ENCODE results near the gene VWA7. TPM values are rescaled to one million over a fixed set of nuclear protein-coding genes. Genes with fewer than 3 reads are reported as not detected.

VWA7 gene
- total RNA-seq, 1 donor from 2014 or later: 1.0 TPM

DNA sequence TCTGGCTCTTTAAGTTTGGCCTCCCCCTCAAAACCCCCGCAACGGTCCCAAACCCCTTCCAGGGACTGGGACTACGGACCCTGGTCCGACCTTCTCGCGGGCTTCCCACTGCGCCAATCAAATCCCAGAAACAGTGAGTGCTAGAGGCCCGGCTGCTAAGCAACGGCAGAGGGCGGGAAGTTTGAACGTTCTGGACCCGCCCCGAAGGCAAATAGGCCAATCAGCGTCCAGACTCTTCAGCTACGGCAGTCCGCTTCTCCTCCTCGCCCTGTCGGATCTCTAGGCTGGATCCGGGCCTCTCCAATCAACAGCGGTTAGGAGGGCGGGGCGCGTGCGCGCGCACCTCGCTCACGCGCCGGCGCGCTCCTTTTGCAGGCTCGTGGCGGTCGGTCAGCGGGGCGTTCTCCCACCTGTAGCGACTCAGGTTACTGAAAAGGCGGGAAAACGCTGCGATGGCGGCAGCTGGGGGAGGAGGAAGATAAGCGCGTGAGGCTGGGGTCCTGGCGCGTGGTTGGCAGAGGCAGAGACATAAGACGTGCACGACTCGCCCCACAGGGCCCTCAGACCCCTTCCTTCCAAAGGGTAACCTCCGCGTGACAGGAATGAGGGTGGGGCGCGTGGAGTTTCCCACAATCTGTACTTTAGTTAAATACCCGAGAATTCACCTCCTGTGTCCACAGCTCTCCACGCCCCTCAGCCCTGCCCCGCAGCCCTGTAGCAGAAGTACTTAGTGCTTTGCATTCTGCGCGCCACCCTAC, 37.3 kb downstream of the VWA7 start, which contains the start of gene MSH5:
Gene MSH5, plus strand, starts transcription at position 367 of the 758 bp plus-strand sequence. CDS start 462 bp downstream, outside the sequence.
- Histone ChIP-seq H3K27ac (ENCODE audit: low read depth, low read length) (peak within 1 kb of the TSS; percentile 47), H3K27me3 (ENCODE audit: control insufficient read depth in 3 of 3, insufficient read depth in 3 of 3, low read length in 3 of 3) (peaks cover 0 to 14% (median 0%) of the 10 kb centered on the region in 3 donors), H3K9ac (ENCODE audit: low read depth in 1 of 3, low read length in 3 of 3) (peak within 1 kb of the TSS; percentile 72 to 82 (median 74)), H3K4me1 (ENCODE audit: control insufficient read depth in 3 of 3, insufficient read depth in 3 of 3, low read length in 3 of 3) (peaks cover 22 to 39% (median 31%) of the 10 kb centered on the region in 3 donors), H3K4me3 (ENCODE audit: low read length in 3 of 3) (peak within 1 kb of the TSS; percentile 88 to 94 (median 93)), H3K36me3 (ENCODE audit: control insufficient read depth in 3 of 3, insufficient read depth in 3 of 3, low read length in 3 of 3) (peaks cover 0 to 3% (median 0%) of the 10 kb centered on the region in 3 donors), H3K9me3 (ENCODE audit: control insufficient read depth in 3 of 3, low read length in 3 of 3) (no peaks in the 10 kb centered on the region)

DNA sequence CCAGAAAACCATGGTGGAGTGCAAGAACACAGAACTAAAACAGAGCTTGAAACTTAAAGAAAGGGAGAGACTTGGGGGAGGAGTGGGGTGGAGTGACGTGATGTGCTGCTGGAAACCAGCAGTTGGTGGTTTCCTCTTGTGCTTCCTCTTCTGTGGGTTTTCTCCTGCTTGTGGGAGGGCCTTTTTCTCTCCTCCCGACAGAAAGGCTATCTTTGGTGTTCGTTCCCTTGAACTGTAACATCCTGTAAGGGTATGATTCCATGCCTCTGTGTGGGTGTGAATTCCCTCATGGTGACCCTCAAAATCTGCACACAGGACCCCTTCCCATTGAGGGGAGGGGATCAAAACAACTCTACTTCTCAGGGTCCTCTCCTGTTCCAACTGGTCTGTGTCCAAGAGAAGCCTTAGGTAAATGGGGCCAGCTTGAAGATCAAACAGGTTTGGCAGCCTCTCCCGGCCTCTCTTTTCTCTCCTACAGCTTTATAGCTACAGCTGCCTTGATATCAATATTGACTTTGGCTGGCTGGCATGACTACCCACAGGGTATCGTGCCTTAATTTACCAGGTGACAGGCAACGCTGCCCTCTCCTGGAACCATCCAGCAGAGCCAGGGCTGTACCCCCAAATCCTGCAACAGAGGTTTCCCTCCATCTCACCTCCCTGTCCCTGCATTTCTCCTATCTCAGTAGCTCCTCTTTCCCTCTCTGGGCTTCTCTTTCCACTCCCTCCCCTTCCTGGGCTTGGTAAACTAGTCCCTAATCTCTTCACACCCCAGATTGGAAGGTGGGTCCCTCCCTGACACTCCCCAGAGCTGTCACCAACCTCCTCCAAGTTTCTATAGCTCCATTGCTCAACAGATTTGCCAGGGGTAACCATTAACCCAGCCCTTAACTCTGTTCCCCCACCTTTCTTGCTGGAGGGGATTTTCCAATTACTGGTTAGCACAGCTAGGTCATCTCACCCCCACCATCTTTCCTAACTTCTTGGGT, 38.8 kb downstream of the VWA7 start:
- H3K27me3 ChIP-seq (ENCODE audit: control insufficient read depth in 3 of 3, insufficient read depth in 3 of 3, low read length in 3 of 3): peaks cover 0 to 14% (median 0%) of the 10 kb centered on the region in 3 donors
- H3K4me3 ChIP-seq (ENCODE audit: low read length in 3 of 3): no peak overlapping the region
- H3K36me3 ChIP-seq (ENCODE audit: control insufficient read depth in 3 of 3, insufficient read depth in 3 of 3, low read length in 3 of 3): peaks cover 0 to 11% (median 4%) of the 10 kb centered on the region in 3 donors
- H3K27ac ChIP-seq (ENCODE audit: low read depth, low read length): peak overlapping the region; percentile 81
- H3K9ac ChIP-seq (ENCODE audit: low read depth in 1 of 3, low read length in 3 of 3): peak overlapping the region in 2 of 3 donors; percentile 16 to 17
- peaks cover 34 to 47% (median 41%) of the 10 kb centered on the region in 3 donors for H3K4me1 ChIP-seq (ENCODE audit: control insufficient read depth in 3 of 3, insufficient read depth in 3 of 3, low read length in 3 of 3)
- no peaks in the 10 kb centered on the region for H3K9me3 ChIP-seq (ENCODE audit: control insufficient read depth in 3 of 3, low read length in 3 of 3)

DNA sequence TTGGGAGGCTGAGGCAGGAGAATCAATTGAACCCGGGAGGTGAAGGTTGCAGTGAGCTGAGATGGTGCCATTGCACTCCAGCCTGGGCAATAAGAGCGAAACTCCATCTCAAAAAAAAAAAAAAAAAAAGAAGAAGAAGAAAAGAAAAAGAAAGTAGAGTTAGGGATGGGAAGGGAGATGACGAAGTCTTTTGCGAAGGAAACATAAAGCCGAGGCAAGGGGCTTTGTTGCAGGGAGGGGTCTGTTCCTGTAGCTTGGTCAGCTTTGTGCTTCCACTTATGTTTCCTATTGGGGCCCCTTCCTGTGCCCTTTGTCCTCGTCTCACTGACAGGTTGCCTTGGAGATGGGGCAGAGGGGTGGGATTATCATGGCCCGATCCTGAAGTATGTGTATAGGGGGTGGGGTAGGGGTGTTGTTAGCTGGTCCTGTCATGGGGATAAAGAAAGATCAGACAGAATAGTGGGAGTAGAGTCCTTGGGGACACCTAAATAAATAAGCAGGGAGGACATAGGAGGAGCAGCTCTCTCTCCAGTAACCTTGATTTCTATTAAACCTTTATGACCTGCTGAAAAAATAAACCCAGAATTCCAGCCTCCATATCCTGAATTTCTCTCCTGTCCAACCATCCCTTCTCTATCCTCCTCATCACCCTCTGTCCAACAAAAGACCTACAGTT, 39.7 kb downstream of the VWA7 start:
- H3K36me3 ChIP-seq (ENCODE audit: control insufficient read depth in 3 of 3, insufficient read depth in 3 of 3, low read length in 3 of 3): peaks cover 0 to 12% (median 8%) of the 10 kb centered on the region in 3 donors
- H3K4me3 ChIP-seq (ENCODE audit: low read length in 3 of 3): no peak overlapping the region
- peaks cover 34 to 47% (median 41%) of the 10 kb centered on the region in 3 donors for H3K4me1 ChIP-seq (ENCODE audit: control insufficient read depth in 3 of 3, insufficient read depth in 3 of 3, low read length in 3 of 3)
- H3K9me3 ChIP-seq (ENCODE audit: control insufficient read depth in 3 of 3, low read length in 3 of 3): no peaks in the 10 kb centered on the region
- H3K27ac ChIP-seq (ENCODE audit: low read depth, low read length): peak overlapping the region; percentile 81
- no peak overlapping the region for H3K9ac ChIP-seq (ENCODE audit: low read depth in 1 of 3, low read length in 3 of 3)
- peaks cover 0 to 14% (median 0%) of the 10 kb centered on the region in 3 donors for H3K27me3 ChIP-seq (ENCODE audit: control insufficient read depth in 3 of 3, insufficient read depth in 3 of 3, low read length in 3 of 3)

DNA sequence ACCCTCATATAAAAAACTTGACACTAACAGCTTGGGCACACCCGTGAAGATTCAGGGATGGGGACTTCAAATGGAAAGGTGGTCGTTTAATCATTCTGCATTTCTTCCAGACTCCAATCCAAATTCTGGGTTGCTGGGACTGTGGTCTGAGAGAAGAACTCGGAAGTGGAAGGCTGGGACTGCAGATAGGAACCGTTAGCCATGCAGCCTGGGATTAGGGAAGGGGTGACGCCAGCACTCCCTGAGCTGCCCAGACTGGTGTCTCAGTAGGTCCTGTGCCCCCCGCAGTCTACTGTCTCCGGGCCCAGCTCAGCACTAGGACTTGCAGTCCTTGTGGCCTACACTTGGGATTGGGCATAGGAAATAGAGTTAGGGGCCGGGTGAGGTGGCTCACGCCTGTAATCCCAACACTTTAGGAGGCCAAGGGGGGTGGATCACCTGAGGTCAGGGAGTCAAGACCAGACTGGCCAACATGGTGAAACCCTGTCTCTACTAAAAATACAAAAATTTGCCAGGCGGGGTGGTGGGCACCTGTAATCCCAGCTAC, 40.3 kb downstream of the VWA7 start:
- Histone ChIP-seq H3K36me3 (ENCODE audit: control insufficient read depth in 3 of 3, insufficient read depth in 3 of 3, low read length in 3 of 3) (peaks cover 4 to 16% (median 14%) of the 10 kb centered on the region in 3 donors), H3K27ac (ENCODE audit: low read depth, low read length) (peak overlapping the region; percentile 81), H3K27me3 (ENCODE audit: control insufficient read depth in 3 of 3, insufficient read depth in 3 of 3, low read length in 3 of 3) (peaks cover 0 to 14% (median 0%) of the 10 kb centered on the region in 3 donors), H3K4me3 (ENCODE audit: low read length in 3 of 3) (peak overlapping the region; percentile 65 to 92 (median 79)), H3K9ac (ENCODE audit: low read depth in 1 of 3, low read length in 3 of 3) (peak overlapping the region; percentile 55 to 87 (median 73)), H3K4me1 (ENCODE audit: control insufficient read depth in 3 of 3, insufficient read depth in 3 of 3, low read length in 3 of 3) (peaks cover 34 to 47% (median 41%) of the 10 kb centered on the region in 3 donors), H3K9me3 (ENCODE audit: control insufficient read depth in 3 of 3, low read length in 3 of 3) (no peaks in the 10 kb centered on the region)

DNA sequence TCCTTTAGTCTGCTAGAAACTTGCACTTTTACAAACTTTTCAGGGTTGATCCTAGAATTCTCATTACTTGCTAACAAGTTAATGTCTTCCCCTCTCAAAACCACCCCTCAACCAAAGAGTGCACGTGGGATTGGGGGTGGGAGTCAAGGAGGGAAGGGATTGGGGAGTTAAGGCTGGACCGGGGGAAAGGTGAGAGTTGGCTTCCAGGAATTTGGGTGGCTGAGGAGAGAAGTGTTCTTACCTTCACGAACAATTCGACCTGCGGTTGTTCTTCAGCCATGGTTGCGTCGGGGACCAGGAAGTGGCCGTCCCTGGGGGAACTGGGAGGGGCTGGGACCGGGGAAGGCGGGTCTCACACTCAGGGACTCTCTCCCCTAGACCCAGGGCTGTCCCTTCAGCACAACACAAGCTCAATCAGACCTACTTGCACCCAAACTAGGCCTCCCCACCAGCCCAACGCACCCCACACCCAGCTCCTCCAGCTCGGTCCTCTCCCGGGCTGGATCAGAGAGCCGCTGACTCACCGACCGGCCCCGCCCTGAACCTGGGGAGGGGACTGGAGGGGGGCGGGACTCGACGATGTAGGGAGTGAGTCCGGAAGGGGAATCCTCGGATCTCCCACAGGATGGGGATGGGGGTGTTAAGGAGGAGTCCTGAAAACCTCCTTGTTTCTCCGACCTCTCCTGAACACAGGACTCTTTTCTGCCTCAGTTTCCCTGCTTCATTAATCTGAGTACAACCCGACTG, 40.9 kb downstream of the VWA7 start, which contains the start of gene CLIC1:
Gene CLIC1, minus strand, starts transcription at position 510 of the 747 bp plus-strand sequence. Its CDS starts 230 bp downstream, at position 280.
- Histone ChIP-seq H3K4me1 (ENCODE audit: control insufficient read depth in 3 of 3, insufficient read depth in 3 of 3, low read length in 3 of 3) (peaks cover 34 to 47% (median 41%) of the 10 kb centered on the region in 3 donors), H3K4me3 (ENCODE audit: low read length in 3 of 3) (peak within 1 kb of the TSS; percentile 65 to 92 (median 79)), H3K9me3 (ENCODE audit: control insufficient read depth in 3 of 3, low read length in 3 of 3) (no peaks in the 10 kb centered on the region), H3K36me3 (ENCODE audit: control insufficient read depth in 3 of 3, insufficient read depth in 3 of 3, low read length in 3 of 3) (peaks cover 4 to 16% (median 14%) of the 10 kb centered on the region in 3 donors), H3K27me3 (ENCODE audit: control insufficient read depth in 3 of 3, insufficient read depth in 3 of 3, low read length in 3 of 3) (peaks cover 0 to 14% (median 0%) of the 10 kb centered on the region in 3 donors), H3K27ac (ENCODE audit: low read depth, low read length) (peak within 1 kb of the TSS; percentile 81), H3K9ac (ENCODE audit: low read depth in 1 of 3, low read length in 3 of 3) (peak within 1 kb of the TSS; percentile 73 to 87 (median 82))

DNA sequence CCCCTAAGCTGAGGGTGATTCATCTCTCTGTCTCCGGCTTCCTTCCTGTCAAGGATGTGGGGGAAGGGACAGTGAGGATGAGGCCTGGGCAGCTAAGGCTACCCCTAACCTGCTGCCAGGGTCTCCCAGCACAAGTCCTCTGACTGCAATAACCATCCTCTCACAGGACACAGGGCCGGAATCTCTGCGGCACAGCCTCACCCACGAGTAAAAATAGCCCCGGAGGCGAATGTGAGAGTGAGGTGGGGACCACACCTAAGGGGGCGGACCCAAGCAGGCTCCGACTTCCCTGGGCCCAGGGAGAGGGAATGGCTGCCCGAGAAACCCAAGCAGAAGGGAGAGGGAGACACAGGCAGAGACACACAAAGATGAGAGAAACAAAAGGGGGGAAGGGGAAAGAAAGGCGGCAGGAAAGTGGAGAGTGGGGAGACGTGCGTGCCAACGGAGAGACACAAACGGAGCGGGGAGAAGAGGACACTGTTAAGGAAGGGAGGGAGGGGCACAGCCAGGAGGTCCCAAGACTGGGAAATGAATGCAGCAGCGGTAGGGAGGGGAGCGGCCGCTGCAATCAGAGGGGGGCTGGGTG, 42.2 kb downstream of the VWA7 start:
- H3K27ac ChIP-seq (ENCODE audit: low read depth, low read length): peak overlapping the region; percentile 81
- H3K4me3 ChIP-seq (ENCODE audit: low read length in 3 of 3): peak overlapping the region; percentile 65 to 92 (median 79)
- peaks cover 0 to 14% (median 0%) of the 10 kb centered on the region in 3 donors for H3K27me3 ChIP-seq (ENCODE audit: control insufficient read depth in 3 of 3, insufficient read depth in 3 of 3, low read length in 3 of 3)
- peaks cover 29 to 48% (median 36%) of the 10 kb centered on the region in 3 donors for H3K4me1 ChIP-seq (ENCODE audit: control insufficient read depth in 3 of 3, insufficient read depth in 3 of 3, low read length in 3 of 3)
- H3K36me3 ChIP-seq (ENCODE audit: control insufficient read depth in 3 of 3, insufficient read depth in 3 of 3, low read length in 3 of 3): peaks cover 4 to 19% (median 14%) of the 10 kb centered on the region in 3 donors
- H3K9me3 ChIP-seq (ENCODE audit: control insufficient read depth in 3 of 3, low read length in 3 of 3): no peaks in the 10 kb centered on the region
- peak overlapping the region; percentile 73 to 87 (median 82) for H3K9ac ChIP-seq (ENCODE audit: low read depth in 1 of 3, low read length in 3 of 3)

DNA sequence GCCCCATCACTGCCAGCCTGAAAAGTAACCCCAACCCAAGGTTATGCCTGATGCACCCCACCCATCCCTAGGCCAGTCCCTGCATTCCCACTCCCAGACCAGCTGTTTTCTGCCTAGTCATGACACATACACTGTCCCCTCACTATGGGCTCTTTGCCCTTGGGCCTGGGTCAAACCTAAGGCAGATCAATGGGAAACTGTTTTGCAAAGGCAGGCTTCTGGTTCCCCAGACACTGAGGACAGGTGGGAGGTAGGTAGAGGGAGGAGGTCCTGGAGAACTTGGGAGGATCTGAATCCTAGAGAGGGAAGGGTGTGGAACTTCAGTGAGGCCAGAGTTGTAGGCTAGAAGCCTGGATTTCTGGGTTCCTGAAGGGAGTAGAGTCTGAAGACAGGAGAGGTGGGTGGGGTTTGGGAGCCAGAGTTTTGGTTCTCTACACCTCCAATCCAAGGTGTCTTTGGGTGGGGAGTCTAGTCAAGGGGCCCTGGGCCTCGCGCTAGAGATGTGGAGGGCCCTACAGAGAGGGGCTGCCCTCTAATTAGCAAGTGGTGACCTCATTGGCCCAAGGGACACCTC, 42.8 kb downstream of the VWA7 start:
- H3K27ac ChIP-seq (ENCODE audit: low read depth, low read length): peak overlapping the region; percentile 81
- H3K4me3 ChIP-seq (ENCODE audit: low read length in 3 of 3): peak overlapping the region; percentile 65 to 92 (median 79)
- H3K27me3 ChIP-seq (ENCODE audit: control insufficient read depth in 3 of 3, insufficient read depth in 3 of 3, low read length in 3 of 3): peaks cover 0 to 14% (median 0%) of the 10 kb centered on the region in 3 donors
- H3K9me3 ChIP-seq (ENCODE audit: control insufficient read depth in 3 of 3, low read length in 3 of 3): no peaks in the 10 kb centered on the region
- peaks cover 4 to 19% (median 14%) of the 10 kb centered on the region in 3 donors for H3K36me3 ChIP-seq (ENCODE audit: control insufficient read depth in 3 of 3, insufficient read depth in 3 of 3, low read length in 3 of 3)
- peaks cover 33 to 45% (median 36%) of the 10 kb centered on the region in 3 donors for H3K4me1 ChIP-seq (ENCODE audit: control insufficient read depth in 3 of 3, insufficient read depth in 3 of 3, low read length in 3 of 3)
- peak overlapping the region; percentile 73 to 87 (median 82) for H3K9ac ChIP-seq (ENCODE audit: low read depth in 1 of 3, low read length in 3 of 3)

DNA sequence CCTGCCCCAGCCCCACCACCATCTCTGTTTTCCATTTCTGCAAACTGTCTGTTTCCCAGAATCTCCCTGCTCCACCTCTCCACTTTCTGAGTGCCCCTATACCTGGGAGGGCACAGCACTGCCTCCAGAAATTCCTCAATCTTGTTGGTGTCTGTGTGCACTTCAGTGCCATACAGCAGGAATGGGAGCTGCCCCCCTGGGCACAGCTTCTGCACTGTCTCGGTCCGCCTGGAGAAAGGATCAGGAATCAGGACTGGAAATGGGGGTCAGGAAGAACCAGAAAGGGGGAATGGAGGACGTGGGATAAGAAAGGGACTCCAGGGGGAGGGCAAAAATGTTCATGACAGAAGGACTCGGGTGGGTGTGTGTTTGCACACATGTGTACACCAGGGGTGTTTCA, 43.4 kb downstream of the VWA7 start:
- Histone ChIP-seq H3K36me3 (ENCODE audit: control insufficient read depth in 3 of 3, insufficient read depth in 3 of 3, low read length in 3 of 3) (peaks cover 4 to 19% (median 14%) of the 10 kb centered on the region in 3 donors), H3K9ac (ENCODE audit: low read depth in 1 of 3, low read length in 3 of 3) (no peak overlapping the region), H3K27ac (ENCODE audit: low read depth, low read length) (peak overlapping the region; percentile 81), H3K27me3 (ENCODE audit: control insufficient read depth in 3 of 3, insufficient read depth in 3 of 3, low read length in 3 of 3) (peaks cover 0 to 14% (median 0%) of the 10 kb centered on the region in 3 donors), H3K4me1 (ENCODE audit: control insufficient read depth in 3 of 3, insufficient read depth in 3 of 3, low read length in 3 of 3) (peaks cover 35 to 45% (median 38%) of the 10 kb centered on the region in 3 donors), H3K4me3 (ENCODE audit: low read length in 3 of 3) (peak overlapping the region in 1 of 3 donors; percentile 65), H3K9me3 (ENCODE audit: control insufficient read depth in 3 of 3, low read length in 3 of 3) (no peaks in the 10 kb centered on the region)

Data from skeletal muscle tissue (tissue), 4 donors.